Stimulated activated naive CD4-positive, alpha-beta T cell treated with Interleukin-2 at 50 U/mL for 16 hours (primary cell): ENCODE measurements around the gene MYH3.

Source experiments
- DNase-seq: peaks from one replicate; lab custom pipeline; 2025; lab: John Stamatoyannopoulos, UW

The MYH3 gene

DNA sequence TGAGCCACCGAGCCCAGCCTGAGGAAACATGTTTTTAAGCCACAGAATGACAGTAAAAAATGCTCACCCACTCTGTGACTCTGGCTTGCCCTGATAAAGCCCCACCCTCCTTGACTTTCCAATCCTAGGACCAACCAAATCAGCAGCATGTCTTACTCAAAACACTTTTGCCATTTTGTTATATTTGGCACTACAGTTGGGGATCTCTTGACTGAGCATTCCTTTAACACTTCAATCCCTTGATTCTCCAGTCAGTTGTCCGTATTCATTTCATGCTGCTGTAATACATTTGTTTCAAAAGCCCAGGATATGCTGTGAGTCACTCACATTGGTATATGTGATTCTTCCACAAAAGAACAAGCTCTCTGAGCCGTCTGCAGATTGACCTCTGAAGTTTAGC is 8.2 kb downstream of the MYH3 start:
- no peak for DNase-seq

DNA sequence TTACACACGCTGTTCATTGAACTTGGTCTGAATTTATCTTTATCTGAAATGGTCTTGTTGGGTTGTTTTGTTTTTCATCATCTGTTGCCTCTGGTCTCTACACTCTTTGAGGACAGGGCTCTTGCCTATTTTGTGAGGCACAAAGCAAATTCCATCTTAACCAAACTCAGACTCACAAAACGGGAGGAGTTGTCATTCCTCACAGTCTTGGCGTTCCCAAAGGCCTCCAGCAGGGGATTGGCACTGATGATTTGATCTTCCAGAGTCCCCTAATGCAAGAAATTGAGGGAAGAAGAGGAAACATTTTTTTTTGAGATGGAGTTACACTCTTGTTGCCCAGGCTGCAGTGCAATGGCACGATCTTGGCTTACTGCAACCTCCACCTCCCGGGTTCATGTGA is 8.7 kb downstream of the MYH3 start:
- no peak for DNase-seq

DNA sequence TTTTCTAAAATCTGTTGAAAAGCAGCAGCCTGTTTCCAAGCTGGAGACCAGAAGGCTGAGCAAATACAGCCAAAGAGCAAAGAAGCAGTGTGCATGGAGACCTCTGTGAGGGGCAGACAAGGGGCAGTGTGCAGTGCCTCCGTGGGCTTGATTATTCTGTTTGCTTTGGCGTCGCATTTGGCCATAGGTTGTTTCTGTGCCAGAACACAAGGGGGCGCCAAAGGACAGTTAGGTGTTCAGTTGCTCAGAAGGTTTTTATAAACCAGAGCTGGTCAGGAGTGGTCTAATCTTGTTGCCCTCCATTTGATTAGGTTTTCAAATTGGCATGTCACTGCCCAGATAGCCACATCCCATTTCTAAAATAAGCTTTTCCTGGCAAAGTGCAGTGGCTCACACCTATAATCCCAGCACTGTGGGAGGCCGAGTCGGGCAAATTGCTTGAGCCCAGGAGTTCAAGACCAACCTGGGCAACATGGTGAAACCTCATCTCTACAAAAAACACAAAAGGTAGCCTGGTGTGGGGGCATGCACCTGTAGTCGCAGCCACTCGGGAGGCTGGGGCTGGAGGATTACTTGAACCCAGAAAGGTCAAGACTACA is 10.6 kb downstream of the MYH3 start:
- DNase-seq = peak; percentile 64

DNA sequence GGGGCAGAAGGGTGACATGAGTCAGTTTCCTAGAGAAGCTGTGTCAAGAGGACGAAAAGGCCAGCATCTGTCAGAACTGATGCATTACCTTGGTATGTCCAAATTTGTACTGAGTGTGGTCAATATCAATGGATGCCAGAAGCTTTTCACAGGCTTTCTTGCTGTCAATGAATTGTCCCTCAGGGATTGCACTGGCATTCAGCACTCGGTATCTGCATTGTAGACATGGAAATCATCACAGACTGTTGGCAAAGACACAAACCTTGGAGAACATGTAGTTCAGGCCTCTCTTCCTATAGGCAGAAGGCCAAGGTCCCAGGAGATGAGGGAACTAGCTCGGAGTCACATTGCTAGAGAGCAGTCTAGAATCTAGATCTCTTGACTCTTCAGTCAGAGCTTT is 16.6 kb downstream of the MYH3 start:
- DNase-seq = no peak

DNA sequence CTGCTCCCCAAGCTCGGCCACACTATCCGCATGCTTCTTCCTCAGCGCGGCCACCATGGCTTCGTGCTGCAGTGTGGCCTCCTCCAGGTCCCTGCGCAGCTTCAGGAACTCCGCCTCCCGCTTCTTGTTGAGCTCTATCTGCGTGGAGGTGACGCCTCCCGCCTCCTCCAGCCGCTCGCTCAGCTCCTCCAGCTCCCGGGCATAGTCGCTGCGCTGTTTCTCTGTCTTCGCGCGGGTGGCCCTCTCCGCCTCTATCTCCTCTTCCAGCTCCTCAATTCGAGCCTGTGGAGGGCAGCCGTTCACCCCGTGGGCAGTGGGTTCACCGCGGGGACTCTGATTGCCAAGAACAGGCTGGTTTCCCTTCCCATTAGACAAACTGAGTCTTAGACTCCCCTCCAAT is 19.0 kb downstream of the MYH3 start:
- DNase-seq = no peak

DNA sequence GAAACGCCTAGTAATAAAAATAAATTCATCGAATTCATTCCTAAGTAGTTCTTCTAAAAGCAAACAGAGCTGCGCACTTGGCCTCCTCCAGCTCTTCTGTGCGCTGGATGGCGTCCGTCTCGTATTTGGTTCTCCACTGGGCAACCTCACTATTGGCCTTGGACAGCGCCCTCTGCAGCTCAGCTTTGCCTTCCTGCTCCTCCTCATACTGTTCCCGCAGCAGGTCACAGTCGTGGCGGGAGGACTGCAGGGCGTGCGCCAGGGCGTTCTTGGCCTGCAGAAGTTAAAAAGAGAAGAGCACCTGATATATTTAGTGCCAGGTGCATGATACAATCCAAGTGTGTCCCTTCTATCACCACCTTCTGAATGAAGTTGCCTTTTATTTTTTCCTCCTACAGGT is 21.8 kb downstream of the MYH3 start:
- DNase-seq = no peak

DNA sequence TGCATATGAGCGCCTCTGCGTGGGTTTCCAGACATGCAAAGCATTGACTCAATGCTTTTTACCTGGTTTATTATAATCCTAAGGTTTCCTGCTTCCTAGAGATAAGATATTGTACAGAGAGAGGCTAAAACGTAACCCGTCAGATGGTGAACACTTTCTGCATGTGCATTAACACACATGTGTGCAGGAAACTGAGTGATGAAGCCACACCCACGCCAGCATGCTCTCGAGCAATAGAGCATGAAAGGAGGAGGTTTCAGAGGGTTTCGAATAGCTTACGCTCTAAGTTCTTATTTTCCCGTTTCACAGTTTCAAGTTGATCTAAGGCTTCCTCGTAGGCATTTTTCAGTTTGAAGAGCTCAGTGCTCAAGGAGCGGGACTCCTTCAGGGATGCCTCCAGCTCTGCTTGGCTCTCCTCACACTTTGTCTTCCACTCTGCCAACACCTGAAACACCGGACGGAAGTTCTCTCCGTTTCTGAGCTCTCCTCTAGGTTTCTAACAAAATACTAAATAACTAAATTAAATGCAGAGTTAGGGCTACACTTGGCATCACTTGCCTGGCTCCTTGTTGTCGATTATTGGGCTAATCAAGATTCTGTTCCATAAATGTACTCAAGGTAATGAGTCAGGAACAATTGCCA is 23.2 kb downstream of the MYH3 start:
- no peak for DNase-seq

DNA sequence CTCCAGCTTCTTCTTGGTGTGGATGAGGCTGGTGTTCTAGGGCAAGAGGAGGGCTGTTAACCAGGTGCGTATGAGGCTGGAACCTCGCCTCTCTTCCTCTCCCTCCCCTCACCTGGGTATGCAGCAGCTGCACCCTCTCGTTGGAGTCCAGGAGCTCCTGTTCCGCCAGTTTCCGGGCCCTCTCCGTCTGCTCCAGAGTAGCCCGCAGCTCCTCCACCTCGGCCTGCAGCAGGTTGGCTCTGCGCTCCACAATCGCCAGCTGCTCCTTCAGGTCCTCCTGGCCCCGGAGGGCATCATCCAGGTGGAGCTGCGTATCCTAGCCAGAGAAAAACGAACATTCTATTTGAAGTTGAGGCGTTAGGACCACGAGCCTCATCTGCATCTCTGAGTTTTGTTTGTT is 25.4 kb downstream of the MYH3 start:
- no peak for DNase-seq

DNA sequence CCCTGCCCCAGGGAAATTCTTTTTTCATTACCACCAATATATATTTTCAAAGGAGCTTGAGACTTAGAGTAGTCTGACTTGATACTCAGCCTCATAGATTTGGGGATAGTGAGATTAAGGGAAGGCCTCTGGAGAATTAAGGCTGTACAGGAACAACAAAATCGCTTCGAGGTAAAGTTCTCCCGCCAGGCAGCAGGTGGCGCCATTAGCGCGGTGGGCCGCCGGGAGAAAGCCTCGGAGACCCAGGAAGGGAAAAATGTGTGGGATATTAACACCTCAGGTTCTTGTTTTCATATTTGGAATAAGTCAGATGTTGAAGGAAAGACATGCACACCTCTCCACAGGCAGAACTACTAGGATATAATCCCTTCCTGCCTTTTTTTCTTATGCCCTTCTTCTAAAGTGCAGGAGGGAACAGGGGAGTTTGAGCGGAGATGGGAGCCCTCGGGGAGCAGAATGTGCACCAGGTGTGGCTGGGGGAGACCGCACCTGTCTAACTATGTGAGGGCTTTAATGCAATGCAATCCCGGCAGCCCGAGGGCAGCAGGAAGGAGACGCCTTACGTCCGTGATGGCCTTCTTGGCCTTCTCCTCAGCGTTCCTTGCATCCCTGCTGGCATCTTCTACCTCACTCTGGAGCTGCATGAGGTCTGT is 25.9 kb downstream of the MYH3 start:
- no peak for DNase-seq

DNA sequence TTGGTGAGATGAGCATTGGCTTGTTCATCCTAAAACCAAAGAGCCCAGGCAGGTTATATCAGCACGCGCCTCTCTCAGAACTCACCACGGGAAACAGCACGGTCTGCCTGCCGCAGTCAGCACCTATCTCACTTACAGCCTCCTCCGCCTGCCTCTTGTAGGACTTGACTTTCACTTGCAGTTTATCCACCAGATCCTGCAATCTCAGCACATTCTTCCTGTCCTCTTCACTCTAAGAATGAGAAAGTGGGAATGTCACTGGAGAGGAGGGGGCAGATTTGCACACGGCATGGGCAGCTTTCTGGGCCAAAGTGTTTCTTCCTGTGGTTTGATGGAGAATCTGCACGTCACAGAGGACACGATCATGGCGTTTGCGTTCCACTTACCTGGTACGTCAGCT is 27.4 kb downstream of the MYH3 start:
- DNase-seq = no peak

DNA sequence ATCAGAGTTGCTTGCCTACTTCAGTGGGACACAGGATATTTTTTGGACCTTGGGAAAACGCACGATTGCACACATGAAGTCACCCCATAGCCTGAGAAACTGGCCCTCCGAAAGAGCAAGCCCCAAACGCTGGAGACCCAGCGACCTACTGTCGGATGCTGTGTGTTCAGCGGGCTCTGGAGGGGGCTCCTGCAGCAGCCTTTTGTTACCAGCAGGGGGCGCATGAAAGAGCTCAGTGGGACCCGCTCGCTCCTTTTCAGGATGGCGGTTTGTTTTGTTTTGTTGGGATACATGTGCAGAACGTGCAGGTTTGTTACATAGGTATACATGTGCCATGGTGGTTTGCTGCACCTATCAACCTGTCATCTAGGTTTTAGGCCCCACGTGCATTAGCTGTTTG is 28.4 kb downstream of the MYH3 start:
- DNase-seq = no peak

DNA sequence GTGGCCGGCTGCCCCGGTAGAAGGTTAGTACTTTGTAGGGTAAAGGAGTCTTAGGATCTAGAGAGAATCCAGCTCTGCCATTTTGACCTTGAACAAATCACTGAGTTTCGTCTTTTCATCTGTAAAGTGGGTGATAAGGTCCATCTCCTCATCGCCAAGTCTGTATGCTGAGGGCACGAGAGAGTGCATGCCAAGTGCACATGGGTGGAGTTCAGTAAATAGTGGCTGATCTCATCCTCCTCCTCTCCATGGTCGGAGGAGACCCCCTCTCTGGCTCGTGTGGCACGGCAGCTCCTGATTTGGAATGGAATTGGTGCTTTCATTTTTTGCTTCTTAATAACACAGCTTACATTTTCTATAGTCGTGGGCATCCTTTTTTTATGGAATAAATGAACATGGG is 30.7 kb downstream of the MYH3 start:
- DNase-seq = no peak

DNA sequence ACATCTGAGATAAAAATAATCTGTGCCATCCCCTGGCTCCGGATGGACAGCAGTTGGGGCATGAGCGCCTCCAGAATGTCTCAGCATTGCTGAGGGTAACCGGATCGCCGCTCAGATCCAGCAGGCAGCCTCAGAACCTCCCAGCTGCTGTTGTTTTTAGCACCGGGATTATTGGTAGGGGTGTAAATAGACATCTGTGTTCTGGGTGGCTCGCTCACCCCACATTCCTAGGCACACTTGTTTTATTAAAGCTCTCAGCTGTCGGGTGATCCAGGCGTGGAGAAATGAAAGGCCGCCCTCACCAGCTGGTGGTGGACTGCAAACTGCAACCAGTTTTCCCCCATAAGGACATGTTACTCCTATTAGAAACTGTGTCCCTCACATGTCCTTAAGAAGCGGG is 32.1 kb downstream of the MYH3 start:
- DNase-seq = no peak

DNA sequence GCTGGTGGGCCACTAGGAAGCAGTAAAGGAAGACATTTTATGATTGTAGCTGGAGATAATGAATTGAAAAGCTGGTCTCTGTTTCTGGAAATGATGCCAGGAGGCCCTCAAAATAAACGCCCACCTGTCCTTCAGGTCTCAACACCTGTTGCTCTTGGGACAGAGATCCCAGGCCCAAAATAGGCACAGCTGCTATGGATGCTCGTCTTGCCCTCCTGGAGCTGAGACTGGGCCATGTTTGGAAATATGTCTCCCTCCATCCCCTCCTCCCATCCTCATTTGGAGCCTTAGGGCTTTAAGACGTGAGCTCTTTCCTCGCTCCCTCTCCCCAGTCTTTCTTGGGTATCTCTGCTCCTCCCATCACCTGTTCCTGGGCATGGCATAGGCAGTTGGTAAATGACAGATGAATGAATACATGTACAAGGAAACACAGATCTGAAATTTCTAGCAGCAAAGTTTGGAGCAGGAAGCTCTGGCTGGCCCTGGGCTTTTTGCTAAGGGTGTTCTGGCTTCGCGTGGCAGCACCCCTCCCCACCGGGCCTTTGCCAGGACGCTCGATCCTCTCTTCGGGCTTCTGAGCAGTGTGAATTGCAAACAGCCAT is 33.3 kb downstream of the MYH3 start:
- no peak for DNase-seq

DNA sequence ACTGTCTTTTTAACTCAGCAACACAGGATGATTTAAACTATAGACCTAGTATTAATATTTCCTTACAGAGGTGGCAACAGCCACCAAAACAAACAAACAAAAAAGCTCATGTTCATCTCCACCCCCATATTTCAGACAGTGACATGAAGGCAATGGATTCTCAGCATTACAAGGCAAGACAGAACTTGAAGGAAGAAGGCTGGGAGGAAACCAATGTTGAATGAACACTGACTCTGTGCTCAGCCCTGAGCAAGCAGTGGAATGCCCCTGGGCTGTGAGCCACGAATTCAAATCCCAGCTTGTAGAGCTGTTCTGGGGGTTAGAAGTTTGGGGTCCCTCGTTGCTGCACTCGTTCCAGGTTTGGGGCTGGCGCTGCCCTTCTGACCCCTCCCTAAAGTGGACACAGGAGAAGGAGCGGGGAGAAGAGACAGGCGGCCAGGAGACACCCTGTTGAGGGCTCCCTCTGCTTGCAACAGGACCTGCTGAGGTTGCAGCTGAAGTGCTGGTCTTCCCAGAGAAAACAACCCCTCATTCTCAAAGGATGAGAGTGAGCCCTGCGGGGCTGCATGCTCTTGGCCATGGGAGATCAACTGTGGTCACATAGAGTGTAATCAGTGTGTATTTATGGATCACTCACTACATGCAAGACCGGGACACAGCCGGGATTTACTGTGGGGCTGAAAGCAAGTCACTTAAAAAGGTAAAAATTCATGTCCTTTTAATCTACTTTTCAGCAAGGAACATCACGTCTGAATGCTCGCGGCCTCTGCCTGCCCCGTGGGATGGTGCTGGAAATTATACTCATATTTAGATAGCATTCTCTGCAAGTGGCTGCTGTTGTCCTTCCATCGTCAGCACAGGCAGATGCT is 34.3 kb downstream of the MYH3 start:
- no peak for DNase-seq

DNA sequence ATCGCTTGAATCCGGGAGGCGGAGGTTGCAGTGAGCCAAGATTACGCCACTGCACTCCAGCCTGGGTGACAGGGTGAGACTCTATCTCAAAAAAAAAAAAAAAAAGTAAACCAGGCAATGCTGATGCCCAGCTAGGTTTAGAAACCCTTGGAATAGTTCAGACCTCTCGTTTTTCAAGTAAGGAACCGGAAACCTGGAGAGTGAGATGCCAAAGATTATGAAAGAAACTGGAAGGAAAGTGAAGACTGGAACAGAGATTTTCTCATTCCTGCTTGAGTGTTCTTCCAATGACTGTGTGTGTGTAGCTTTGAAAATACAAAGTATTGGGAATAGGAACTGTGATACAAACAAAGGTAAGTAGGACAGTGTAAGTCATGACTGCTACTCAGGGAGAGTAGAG is 35.7 kb downstream of the MYH3 start:
- DNase-seq = no peak

DNA sequence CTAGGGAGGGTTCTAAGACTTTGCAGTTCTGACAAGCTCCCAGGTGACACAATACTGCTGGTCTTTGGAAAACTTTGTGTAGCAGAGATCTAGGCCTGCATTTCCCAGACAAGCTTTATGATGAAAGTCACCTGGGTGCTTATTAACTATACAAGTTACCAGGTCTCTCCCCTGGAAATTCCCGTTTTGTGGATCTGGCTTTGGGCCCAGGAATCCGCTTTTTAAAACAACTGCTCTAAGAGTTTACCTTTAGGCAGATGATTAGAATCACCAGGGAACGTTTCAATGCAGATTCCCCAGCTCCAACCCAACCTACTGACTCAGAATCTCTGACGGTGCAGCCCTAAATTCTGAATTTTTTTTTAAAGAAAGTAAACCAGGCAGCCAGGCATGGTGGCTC is 36.3 kb downstream of the MYH3 start:
- no peak for DNase-seq

DNA sequence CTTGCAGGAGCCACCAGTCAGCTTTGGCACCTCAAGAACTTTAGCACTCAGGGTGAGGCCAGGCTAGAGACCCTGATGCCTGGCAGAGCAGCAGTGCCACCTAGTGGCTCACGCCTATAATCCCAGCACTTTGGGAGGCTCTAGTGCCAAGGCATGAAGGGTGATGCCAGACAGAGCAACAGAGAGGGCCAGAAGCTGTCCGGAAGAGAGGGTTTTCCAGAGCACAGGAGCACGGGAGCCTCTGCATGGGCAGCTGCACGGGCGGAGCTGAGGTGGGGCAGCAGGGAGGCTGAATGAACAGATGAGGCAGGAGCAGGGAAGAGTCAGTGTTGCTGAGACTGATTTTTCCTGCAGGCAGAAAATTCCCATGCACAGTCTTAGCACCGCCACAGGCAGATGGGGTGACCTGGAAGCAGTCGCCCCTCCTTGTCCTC is 38.9 kb downstream of the MYH3 start:
- peak; percentile 22 for DNase-seq

DNA sequence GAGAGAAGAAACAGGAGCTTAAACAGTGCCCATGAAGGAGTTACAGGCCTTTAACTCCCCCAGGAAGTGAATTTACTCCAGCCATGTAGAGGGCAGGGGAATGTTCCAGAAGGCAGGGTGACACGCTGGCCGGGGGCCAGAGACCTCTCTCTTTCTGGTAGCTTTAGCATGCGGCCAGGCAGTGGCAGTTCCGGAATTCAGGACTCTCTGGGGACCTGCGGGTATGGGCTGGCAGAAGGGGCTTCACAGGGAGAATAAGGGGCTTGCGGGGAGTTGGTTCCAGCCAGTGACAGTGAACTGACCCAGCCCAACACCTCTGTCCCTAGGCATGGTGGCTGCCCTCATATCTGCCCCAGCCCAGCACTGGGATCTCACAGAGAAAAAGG is 40.0 kb downstream of the MYH3 start:
- no peak for DNase-seq

DNA sequence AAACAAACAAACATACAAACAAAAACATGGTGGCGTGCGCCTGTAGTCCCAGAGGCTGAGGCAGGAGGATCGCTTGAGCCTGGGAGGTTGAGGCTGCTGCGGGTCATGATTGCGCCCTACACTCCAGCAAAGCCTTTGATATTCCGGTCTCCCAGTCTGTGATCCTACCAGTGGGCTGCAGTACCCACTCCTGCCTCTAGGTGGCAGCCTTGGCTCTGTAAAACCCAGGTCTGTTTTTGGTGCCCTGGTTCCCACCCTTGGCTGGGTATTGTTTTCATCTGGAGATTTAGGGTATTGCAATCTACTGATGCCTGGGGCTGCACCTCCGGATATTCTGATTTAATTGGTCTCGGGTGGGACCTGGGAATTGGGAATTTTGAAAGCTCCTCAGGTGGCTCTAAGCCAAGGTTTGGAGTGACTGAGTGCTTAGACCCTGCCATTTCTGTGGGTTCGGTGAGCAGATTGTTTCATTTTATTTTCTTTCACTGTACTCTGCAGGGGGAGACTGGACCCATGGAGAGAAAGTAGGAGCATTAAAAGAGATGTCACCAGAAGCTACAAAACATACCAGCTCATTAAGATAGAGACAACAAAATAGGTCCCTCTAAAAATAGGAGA is 40.5 kb downstream of the MYH3 start:
- peak; percentile 49 for DNase-seq

DNA sequence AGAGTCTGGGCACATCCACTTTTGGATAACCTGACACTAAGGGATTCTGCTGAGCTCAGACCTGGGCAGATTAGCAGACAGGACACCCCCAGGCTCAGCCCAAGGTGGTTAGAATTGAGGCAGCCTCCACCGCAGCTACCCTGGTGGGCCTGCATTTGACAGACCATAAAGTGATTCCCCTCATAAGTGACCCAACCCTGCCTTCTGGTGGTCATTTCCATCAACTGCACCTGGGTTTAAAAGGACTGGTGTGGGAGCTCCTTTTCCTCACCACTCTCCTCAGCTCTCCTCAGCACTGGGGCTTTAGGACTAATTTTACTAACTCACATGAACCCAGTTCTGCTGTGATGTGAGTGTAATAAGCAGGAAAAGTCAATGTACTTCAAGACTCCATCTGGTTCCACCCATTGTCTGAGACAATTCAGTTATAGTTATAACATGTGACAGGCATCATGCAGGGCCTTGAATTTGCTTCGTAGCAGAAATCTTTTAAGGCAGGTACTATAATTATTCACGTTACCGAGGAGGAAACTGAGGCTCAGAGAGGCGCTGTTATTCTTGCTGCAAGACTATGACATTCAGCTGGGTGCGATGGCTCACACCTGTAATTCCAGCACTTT is 42.5 kb downstream of the MYH3 start:
- no peak for DNase-seq
